ENCODE data around the gene GPR108. TPM values are rescaled to one million over a fixed set of nuclear protein-coding genes. Genes with fewer than 3 reads are reported as not detected.

The GPR108 gene
- total and polyA plus RNA-seq, 2 of the 13 experiments (the other 11 are each of a cell fraction or from before 2014, with no cell fraction given): 36.4 to 63.0 TPM

DNA sequence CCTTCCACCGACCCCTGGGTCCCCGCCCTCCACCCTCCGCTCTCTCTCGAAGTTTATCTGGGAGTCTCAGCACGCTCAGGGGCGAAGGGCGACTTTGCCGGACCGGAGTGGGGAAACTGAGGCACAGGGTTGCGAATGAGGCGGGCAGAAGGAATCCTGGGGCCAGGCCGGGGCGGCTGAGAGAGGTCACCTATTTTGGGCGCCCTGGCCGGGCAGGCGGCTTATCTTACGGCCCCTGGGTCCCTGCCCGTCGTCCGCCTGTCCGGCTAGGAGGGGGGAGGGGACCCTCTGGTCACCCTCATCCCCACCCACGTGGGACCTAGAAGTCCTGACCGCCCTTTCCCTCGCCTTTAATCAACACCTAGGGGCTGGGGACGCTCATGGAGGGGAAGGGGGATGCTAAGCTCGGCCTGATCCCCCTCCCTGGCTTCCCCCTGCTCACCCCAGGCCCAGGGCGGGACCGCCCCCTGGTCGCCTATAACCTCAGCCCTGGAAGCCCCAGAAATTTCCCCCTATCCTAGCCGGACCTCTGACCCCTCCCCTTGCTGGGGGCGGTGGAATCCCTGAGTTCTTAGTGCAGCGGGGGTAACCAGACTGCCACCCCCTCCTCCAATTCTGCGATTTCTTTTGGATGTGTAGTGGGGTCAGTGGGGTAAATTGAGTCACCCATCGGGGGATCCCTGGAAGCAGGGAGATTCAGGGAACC is 2.7 kb upstream of the GPR108 start (continued):
- TF ChIP-seq HOXA5 (CRISPR knock-in tag; IDR thresholded peaks at IDR 0.05) (0 out of 2 replicates have a peak, but pooled peaks have one; percentile 59), PLRG1 (conservative IDR thresholded peaks at IDR 0.05) (no peak), MEF2D (CRISPR knock-in tag; IDR thresholded peaks at IDR 0.05) (no peak), ZBTB21 (CRISPR knock-in tag; IDR thresholded peaks at IDR 0.05) (no peak), SMAD9 (CRISPR knock-in tag; IDR thresholded peaks at IDR 0.05) (no peak), HNF4A (CRISPR knock-in tag; IDR thresholded peaks at IDR 0.05) (no peak), RBM39 (IDR thresholded peaks at IDR 0.05; ENCODE audit: low read depth, low read length, poor library complexity, severe bottlenecking) (no peak), TBX2 (CRISPR knock-in tag; IDR thresholded peaks at IDR 0.05; ENCODE audit: borderline replicate concordance) (no peak), ZNF350 (CRISPR knock-in tag; IDR thresholded peaks at IDR 0.05; ENCODE audit: borderline replicate concordance, low read depth) (no peak), ZNF337 (CRISPR knock-in tag; IDR thresholded peaks at IDR 0.05; ENCODE audit: borderline replicate concordance, low read depth) (no peak), MBNL3 (CRISPR knock-in tag; conservative IDR thresholded peaks at IDR 0.05) (no peak), ZNF558 (CRISPR knock-in tag; IDR thresholded peaks at IDR 0.05; ENCODE audit: borderline replicate concordance) (no peak), IKZF4 (CRISPR knock-in tag; IDR thresholded peaks at IDR 0.05; ENCODE audit: borderline replicate concordance, low read depth, not compliant biosample characterization) (no peak)
- TF ChIP-seq, protein P1, sequence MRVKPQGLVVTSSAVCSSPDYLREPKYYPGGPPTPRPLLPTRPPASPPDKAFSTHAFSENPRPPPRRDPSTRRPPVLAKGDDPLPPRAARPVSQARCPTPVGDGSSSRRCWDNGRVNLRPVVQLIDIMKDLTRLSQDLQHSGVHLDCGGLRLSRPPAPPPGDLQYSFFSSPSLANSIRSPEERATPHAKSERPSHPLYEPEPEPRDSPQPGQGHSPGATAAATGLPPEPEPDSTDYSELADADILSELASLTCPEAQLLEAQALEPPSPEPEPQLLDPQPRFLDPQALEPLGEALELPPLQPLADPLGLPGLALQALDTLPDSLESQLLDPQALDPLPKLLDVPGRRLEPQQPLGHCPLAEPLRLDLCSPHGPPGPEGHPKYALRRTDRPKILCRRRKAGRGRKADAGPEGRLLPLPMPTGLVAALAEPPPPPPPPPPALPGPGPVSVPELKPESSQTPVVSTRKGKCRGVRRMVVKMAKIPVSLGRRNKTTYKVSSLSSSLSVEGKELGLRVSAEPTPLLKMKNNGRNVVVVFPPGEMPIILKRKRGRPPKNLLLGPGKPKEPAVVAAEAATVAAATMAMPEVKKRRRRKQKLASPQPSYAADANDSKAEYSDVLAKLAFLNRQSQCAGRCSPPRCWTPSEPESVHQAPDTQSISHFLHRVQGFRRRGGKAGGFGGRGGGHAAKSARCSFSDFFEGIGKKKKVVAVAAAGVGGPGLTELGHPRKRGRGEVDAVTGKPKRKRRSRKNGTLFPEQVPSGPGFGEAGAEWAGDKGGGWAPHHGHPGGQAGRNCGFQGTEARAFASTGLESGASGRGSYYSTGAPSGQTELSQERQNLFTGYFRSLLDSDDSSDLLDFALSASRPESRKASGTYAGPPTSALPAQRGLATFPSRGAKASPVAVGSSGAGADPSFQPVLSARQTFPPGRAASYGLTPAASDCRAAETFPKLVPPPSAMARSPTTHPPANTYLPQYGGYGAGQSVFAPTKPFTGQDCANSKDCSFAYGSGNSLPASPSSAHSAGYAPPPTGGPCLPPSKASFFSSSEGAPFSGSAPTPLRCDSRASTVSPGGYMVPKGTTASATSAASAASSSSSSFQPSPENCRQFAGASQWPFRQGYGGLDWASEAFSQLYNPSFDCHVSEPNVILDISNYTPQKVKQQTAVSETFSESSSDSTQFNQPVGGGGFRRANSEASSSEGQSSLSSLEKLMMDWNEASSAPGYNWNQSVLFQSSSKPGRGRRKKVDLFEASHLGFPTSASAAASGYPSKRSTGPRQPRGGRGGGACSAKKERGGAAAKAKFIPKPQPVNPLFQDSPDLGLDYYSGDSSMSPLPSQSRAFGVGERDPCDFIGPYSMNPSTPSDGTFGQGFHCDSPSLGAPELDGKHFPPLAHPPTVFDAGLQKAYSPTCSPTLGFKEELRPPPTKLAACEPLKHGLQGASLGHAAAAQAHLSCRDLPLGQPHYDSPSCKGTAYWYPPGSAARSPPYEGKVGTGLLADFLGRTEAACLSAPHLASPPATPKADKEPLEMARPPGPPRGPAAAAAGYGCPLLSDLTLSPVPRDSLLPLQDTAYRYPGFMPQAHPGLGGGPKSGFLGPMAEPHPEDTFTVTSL (CRISPR knock-in tag; IDR thresholded peaks at IDR 0.05; ENCODE audit: borderline replicate concordance): no peak
- TF ChIP-seq, protein P2, sequence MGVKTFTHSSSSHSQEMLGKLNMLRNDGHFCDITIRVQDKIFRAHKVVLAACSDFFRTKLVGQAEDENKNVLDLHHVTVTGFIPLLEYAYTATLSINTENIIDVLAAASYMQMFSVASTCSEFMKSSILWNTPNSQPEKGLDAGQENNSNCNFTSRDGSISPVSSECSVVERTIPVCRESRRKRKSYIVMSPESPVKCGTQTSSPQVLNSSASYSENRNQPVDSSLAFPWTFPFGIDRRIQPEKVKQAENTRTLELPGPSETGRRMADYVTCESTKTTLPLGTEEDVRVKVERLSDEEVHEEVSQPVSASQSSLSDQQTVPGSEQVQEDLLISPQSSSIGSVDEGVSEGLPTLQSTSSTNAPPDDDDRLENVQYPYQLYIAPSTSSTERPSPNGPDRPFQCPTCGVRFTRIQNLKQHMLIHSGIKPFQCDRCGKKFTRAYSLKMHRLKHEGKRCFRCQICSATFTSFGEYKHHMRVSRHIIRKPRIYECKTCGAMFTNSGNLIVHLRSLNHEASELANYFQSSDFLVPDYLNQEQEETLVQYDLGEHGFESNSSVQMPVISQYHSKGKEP (CRISPR knock-in tag; IDR thresholded peaks at IDR 0.05): no peak
- TF ChIP-seq, protein P3, sequence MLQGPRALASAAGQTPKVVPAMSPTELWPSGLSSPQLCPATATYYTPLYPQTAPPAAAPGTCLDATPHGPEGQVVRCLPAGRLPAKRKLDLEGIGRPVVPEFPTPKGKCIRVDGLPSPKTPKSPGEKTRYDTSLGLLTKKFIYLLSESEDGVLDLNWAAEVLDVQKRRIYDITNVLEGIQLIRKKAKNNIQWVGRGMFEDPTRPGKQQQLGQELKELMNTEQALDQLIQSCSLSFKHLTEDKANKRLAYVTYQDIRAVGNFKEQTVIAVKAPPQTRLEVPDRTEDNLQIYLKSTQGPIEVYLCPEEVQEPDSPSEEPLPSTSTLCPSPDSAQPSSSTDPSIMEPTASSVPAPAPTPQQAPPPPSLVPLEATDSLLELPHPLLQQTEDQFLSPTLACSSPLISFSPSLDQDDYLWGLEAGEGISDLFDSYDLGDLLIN (CRISPR knock-in tag; IDR thresholded peaks at IDR 0.05; ENCODE audit: borderline replicate concordance): no peak
- TF ChIP-seq, protein P4, sequence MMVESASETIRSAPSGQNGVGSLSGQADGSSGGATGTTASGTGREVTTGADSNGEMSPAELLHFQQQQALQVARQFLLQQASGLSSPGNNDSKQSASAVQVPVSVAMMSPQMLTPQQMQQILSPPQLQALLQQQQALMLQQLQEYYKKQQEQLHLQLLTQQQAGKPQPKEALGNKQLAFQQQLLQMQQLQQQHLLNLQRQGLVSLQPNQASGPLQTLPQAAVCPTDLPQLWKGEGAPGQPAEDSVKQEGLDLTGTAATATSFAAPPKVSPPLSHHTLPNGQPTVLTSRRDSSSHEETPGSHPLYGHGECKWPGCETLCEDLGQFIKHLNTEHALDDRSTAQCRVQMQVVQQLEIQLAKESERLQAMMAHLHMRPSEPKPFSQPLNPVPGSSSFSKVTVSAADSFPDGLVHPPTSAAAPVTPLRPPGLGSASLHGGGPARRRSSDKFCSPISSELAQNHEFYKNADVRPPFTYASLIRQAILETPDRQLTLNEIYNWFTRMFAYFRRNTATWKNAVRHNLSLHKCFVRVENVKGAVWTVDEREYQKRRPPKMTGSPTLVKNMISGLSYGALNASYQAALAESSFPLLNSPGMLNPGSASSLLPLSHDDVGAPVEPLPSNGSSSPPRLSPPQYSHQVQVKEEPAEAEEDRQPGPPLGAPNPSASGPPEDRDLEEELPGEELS (CRISPR knock-in tag; IDR thresholded peaks at IDR 0.05): 0 out of 2 replicates have a peak, but pooled peaks have one; percentile 8
